HG02852 (cell line): Measurements from ENCODE around the gene ASTN2.

Experiments
- ATAC-seq: cut with Tn5 transposase; IDR thresholded peaks from one replicate; pipeline ENCODE4 v1.9.1; 2021; ENCODE audit warnings: mild to moderate bottlenecking, moderate library complexity; ENCODE audit not compliant: unreplicated experiment

ASTN2 gene

DNA sequence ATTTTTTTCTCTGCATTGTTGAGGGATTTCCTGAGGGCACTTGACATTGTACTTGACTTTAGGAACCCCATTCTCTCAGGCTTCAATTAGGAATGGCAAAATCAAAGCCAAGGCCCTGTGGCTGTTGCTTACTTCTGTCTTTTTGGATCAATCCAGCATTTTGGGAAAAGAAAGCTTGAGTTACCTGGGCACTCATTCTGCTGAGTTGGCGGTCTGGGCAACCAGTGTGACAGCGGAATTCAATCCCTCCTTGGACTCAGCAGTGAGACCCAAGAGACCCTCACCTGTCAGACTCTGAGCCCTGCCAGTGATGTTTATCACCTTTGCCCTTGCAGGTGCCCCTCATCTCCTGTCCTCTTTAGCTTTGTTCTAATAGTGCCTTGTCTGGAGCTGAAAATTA is 1036.0 kb downstream of the ASTN2 start:
- ATAC-seq, result no peak

DNA sequence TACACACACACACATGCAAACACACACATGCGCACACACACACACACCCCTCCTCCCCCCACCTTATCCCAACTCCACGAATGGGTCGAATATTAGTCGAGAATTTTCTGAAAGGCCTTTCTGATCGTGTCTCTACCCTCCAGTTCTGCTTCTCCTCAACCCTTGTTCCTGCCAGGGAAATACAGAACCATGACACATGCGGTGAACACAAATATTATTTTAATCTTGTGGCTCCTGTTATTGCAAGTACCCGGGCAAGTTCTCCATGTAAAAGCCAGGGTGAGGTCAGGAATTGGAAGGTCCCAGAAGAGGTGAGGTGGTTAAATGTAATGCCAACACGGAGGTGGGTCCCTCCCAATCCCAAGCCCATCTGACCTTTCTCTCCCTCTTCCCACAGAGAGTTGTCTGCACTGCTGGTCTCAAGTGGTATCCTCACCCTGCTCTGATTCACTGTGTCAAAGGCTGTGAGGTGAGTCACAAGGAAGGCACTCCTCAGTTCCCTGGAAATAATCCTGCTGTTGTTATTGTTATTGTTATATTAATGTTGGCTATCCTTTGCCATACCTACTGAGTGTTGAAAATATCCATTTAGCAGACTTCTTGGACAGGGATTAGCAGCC is 1037.6 kb downstream of the ASTN2 start:
- no peak for ATAC-seq
